Pancreas (tissue), 10 donors: ENCODE measurements around the gene GRM5. TPM values are rescaled to one million over a fixed set of nuclear protein-coding genes. Genes with fewer than 3 reads are reported as not detected.
"Not testable (repeated sequence)": the region's sequence is repeated elsewhere in the genome, so short reads cannot be mapped to it uniquely, and the experiment has no call there.

Source experiments
- ATAC-seq, 4 donors: fragments of 200-7000 bp; cut with Tn5 transposase; one replicate each; pipeline versions ENCODE4 v1.8.0 to v1.9.1; 2020; ENCODE audit warnings: mild to moderate bottlenecking in 4 of 4, moderate library complexity in 4 of 4
- DNase-seq, 6 donors: peaks; one replicate each; pipeline ENCODE4 v3.0.0-alpha.2; 2020
- FAIRE-seq: peaks from 2 replicates; lab custom pipeline; 2012; peaks lifted over from hg19 to GRCh38; lab: Jason Lieb, UNC
- H3K27ac ChIP-seq, 4 donors: fragments of 200-600 bp; sonication (generic); 1 replicate in 3 of 4; 2 replicates in 1 of 4; pipeline versions ENCODE4 v1.5.0 to v1.8.0; 2020
- H3K27me3 ChIP-seq, 4 donors: fragments of 200-600 bp; one replicate each; pipeline ENCODE4 v1.8.0; 2021
- H3K36me3 ChIP-seq, 3 donors: fragments of 200-600 bp; sonication (generic) in 1 of 3; one replicate each; pipeline versions ENCODE4 v1.5.0 to v1.8.0; 2020 to 2021
- H3K4me1 ChIP-seq, 3 donors: fragments of 200-600 bp; one replicate each; pipeline ENCODE4 v1.8.0; 2021
- H3K4me3 ChIP-seq, 4 donors: fragments of 200-600 bp; sonication (generic) in 2 of 4; one replicate each; pipeline versions ENCODE4 v1.5.0 to v1.8.0; 2020 to 2021
- H3K9me3 ChIP-seq, 4 donors: fragments of 200-600 bp; one replicate each; pipeline ENCODE4 v1.8.0; 2021
- WGBS, 2 donors: extraction: QIAGEN DNeasy Blood & Tissue Kit; methylation state at CpG; one replicate each; pipeline ENCODE4 v1.1.7; 2013; 5-methylcytosine and 5-hydroxymethylcytosine counted together
- intact Hi-C, 3 donors: fragments of 100-400 bp; cut with DNase I; formaldehyde crosslinking; loops; one replicate each; pipeline versions ENCODE4 v1.11.1 to v1.14.2; 2022
- polyA plus RNA-seq, 2 donors: library from polyadenylated mRNA; stranded (reverse); fragments of 200-250 nt; gene quantifications; one replicate each; pipeline ENCODE4 v1.2.3, GENCODE V29; 2013
- total RNA-seq, 6 donors: library from RNA; stranded (reverse); fragmentation: NEBNext Ultra II Directional in 4 of 6; extraction: Animal tissue kit (Norgen Biotek cat#: 25700) in 4 of 6; gene quantifications; one replicate each; pipeline versions ENCODE4 v1.2.1 to v1.2.4, GENCODE V29; 2021 to 2023
- TF ChIP-seq, protein P1 (sequence below), 4 donors: fragments of 200-600 bp; sonication (generic) in 3 of 4; IDR thresholded peaks; one replicate each; pipeline versions ENCODE4 v1.5.0 to v1.8.0; 2021; ENCODE audit warnings: antibody characterized with exemption in 4 of 4
- donor health status: healthy with polysubstance abuse.
- donor health status: DM: no; HTN: no; CAD: no; lungs with moderate emphysema.
- donor health status: DM: no; HTN: no; CAD: no.
- donor health status: control.
- donor health status: control.
- donor health status: Bipolar disorder and iron deficiency.
- donor health status: DM: yes; HTN: yes; CAD: no.
- donor health status: DM: no; HTN: no; CAD: no.
- donor health status: DM: no; HTN: no; CAD: no.
- donor health status: DM: yes; HTN: yes; CAD: no.

GRM5 gene
- total and polyA plus RNA-seq, 8 donors, result 0.02 to 0.06 (median 0.06) TPM; not detected in 5

DNA sequence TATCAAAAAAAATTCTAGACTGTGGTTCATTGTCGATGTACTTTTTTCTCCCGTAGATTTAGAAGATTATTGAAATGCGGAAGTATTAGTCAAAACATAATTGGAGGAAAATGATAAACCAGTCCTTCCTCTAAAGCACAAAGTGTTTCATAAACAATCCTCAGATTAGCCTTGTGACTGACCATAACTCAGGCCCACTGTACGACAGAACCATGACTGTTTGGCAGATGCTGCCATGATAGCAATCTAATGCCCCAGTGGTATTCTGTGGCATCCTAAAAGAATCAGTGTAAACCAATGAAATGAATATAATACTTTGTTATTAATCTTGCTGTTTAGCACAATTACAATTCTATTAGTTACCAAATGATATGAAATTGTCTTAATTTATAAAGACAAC, 601.3 kb downstream of the GRM5 start:
- H3K27me3 ChIP-seq, result no peaks in the 10 kb centered on the region
- no peak for FAIRE-seq
- no peaks in the 10 kb centered on the region for H3K4me1 ChIP-seq
- DNase-seq, result no peak
- TF ChIP-seq, protein P1, sequence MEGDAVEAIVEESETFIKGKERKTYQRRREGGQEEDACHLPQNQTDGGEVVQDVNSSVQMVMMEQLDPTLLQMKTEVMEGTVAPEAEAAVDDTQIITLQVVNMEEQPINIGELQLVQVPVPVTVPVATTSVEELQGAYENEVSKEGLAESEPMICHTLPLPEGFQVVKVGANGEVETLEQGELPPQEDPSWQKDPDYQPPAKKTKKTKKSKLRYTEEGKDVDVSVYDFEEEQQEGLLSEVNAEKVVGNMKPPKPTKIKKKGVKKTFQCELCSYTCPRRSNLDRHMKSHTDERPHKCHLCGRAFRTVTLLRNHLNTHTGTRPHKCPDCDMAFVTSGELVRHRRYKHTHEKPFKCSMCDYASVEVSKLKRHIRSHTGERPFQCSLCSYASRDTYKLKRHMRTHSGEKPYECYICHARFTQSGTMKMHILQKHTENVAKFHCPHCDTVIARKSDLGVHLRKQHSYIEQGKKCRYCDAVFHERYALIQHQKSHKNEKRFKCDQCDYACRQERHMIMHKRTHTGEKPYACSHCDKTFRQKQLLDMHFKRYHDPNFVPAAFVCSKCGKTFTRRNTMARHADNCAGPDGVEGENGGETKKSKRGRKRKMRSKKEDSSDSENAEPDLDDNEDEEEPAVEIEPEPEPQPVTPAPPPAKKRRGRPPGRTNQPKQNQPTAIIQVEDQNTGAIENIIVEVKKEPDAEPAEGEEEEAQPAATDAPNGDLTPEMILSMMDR (IDR thresholded peaks at IDR 0.05), result no peak
- WGBS, 2 donors, result 77 to 85% methylated on average over 4 of the region's 4 CpGs
- ATAC-seq, result no peak
- no peak overlapping the region for H3K4me3 ChIP-seq
- H3K27ac ChIP-seq, result no peak overlapping the region
- no peaks in the 10 kb centered on the region for H3K36me3 ChIP-seq
- no peaks in the 10 kb centered on the region for H3K9me3 ChIP-seq
- intact Hi-C loops, result no loop called here

DNA sequence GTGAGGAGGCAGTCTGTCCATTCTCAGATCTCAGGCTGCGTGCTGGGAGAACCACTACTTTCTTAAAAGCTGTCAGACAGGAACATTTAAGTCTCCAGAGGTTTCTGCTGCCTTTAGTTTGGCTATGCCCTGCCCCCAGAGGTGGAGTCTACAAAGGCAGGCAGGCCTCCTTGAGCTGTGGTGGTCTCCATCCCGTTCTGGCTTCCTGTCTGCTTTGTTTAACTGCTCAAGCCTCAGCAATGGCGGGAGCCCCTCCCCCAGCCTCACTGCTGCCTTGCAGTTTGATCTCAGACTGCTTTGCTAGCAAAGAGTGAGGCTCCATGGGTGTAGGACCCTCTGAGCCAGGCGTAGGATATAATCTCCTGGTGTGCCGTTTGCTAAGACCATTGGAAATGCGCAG, 602.5 kb downstream of the GRM5 start:
- H3K36me3 ChIP-seq, DNase-seq, H3K27ac ChIP-seq, FAIRE-seq, H3K4me3 ChIP-seq, H3K9me3 ChIP-seq, H3K27me3 ChIP-seq, H3K4me1 ChIP-seq, ATAC-seq, intact Hi-C loops: not testable (repeated sequence)
- WGBS, 2 donors, result 63 to 65% methylated on average over 6 of the region's 6 CpGs

DNA sequence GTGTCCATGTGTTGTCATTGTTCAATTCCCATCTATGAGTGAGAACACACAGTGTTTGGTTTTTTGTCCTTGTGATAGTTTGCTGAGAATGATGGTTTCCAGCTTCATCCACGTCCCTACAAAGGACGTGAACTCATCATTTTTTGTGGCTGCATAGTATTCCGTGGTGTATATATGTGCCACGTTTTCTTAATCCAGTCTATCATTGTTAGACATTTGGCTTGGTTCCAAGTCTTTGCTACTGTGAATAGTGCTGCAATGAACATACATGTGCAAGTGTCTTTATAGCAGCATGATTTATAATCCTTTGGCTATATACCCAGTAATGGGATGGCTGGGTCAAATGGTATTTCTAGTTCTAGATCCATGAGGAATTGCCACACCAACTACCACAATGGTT, 607.7 kb downstream of the GRM5 start:
- intact Hi-C loops, H3K4me3 ChIP-seq, H3K36me3 ChIP-seq, DNase-seq, H3K27me3 ChIP-seq, FAIRE-seq, ATAC-seq, H3K4me1 ChIP-seq, H3K9me3 ChIP-seq, H3K27ac ChIP-seq: not testable (repeated sequence)
- WGBS, 2 donors, result 63 to 68% methylated on average over 4 of the region's 4 CpGs

DNA sequence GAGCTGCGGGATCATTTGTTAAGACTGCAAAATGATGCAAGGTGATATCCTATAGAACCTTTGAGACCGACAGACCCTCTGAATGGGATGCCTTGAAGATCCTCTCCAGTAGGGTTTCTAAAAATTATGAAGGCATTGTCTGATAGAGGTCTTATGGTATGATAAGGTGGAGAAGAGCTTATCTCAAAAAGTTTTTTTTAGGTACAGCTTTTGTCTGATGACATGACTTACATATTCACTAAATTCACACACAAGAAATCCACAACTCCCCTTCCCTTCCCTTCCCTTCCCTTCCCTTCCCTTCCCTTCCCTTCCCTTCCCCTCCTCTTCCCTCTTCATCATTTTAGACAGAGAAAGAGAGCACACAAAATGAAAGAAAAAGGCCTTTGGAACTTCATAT, 609.8 kb downstream of the GRM5 start:
- Histone ChIP-seq H3K27ac (no peak overlapping the region), H3K27me3 (no peaks in the 10 kb centered on the region), H3K4me3 (no peak overlapping the region), H3K4me1 (no peaks in the 10 kb centered on the region), H3K9me3 (no peaks in the 10 kb centered on the region), H3K36me3 (no peaks in the 10 kb centered on the region)
- TF ChIP-seq, protein P1 (IDR thresholded peaks at IDR 0.05), result no peak
- no peak for FAIRE-seq
- ATAC-seq, result no peak
- 82 to 87% methylated on average over 2 of the region's 2 CpGs for WGBS, 2 donors
- intact Hi-C loops, result no loop called here
- DNase-seq, result no peak

DNA sequence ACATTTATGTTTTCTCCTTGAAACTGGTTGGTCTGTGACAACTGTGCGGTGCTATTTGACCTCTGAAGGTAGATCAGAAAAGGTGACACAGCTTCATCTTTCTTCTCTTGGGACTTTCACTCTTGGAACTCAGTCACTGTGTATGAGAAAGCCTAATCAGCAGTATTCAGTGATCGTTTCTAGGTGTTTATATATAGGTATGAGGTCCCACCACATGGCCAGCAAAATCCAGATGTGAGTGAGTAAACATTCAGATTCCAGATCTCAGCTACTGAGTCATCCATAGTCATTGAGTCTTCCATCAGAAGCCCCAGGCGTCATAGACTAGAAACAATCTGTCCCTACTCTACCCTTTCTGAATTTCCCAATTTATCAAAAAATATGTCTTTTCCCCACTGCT, 610.9 kb downstream of the GRM5 start:
- no peak for FAIRE-seq
- ATAC-seq, result no peak
- DNase-seq, result no peak
- TF ChIP-seq, protein P1 (IDR thresholded peaks at IDR 0.05), result no peak
- H3K4me3 ChIP-seq, result no peak overlapping the region
- H3K9me3 ChIP-seq, result no peaks in the 10 kb centered on the region
- H3K27ac ChIP-seq, result no peak overlapping the region
- no peaks in the 10 kb centered on the region for H3K36me3 ChIP-seq
- 56 to 59% methylated on average over 3 of the region's 3 CpGs for WGBS, 2 donors
- intact Hi-C loops, result no loop called here
- no peaks in the 10 kb centered on the region for H3K4me1 ChIP-seq
- no peaks in the 10 kb centered on the region for H3K27me3 ChIP-seq

Other genes starting within 250 kb of the GRM5 start
- gene TYR, start 111.9 kb upstream of the GRM5 start, total RNA-seq, result not detected
- not detected for gene TYR, start 111.9 kb upstream of the GRM5 start, polyA plus RNA-seq